Right lobe of liver (tissue), 4 donors: ENCODE data around the gene ENTHD1.

Experiments used
- CTCF ChIP-seq, 4 donors: fragments of 200-600 bp in 3 of 4; fragments of 450-650 bp in 1 of 4; IDR thresholded peaks; one replicate each; pipeline versions ENCODE4 v1.5.1 to v1.8.0; 2016 to 2022; ENCODE audit warnings: antibody characterized with exemption in 4 of 4, mild to moderate bottlenecking in 2 of 4
- POLR2A ChIP-seq: fragments of 450-650 bp; IDR thresholded peaks from one replicate; pipeline ENCODE4 v1.6.1; 2017; ENCODE audit warnings: antibody characterized with exemption, mild to moderate bottlenecking
- donor health status: DM: no; HTN: no; CAD: no.
- donor health status: DM: no; HTN: no; CAD: no.
- donor health status: DM: no; HTN: yes; CAD: no.

- no peak for TF ChIP-seq CTCF (IDR thresholded peaks at IDR 0.05)
- TF ChIP-seq POLR2A: no peak
These were observed 190.5 kb downstream of the ENTHD1 start for GRCh38 chr22:39703091-39703490.
